Diencephalon (tissue), 1 donor: Measurements from ENCODE around the gene PLCXD1. TPM values are rescaled to one million over a fixed set of nuclear protein-coding genes. Genes with fewer than 3 reads are reported as not detected.

Source experiments
- total RNA-seq: library from RNA; depleted of rRNA; stranded (reverse); fragments of >200 nt; gene quantifications from one replicate; pipeline ENCODE4 v1.2.3, GENCODE V29; 2014

The PLCXD1 gene, protein sequence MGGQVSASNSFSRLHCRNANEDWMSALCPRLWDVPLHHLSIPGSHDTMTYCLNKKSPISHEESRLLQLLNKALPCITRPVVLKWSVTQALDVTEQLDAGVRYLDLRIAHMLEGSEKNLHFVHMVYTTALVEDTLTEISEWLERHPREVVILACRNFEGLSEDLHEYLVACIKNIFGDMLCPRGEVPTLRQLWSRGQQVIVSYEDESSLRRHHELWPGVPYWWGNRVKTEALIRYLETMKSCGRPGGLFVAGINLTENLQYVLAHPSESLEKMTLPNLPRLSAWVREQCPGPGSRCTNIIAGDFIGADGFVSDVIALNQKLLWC
- total RNA-seq, result 21.2 TPM

DNA sequence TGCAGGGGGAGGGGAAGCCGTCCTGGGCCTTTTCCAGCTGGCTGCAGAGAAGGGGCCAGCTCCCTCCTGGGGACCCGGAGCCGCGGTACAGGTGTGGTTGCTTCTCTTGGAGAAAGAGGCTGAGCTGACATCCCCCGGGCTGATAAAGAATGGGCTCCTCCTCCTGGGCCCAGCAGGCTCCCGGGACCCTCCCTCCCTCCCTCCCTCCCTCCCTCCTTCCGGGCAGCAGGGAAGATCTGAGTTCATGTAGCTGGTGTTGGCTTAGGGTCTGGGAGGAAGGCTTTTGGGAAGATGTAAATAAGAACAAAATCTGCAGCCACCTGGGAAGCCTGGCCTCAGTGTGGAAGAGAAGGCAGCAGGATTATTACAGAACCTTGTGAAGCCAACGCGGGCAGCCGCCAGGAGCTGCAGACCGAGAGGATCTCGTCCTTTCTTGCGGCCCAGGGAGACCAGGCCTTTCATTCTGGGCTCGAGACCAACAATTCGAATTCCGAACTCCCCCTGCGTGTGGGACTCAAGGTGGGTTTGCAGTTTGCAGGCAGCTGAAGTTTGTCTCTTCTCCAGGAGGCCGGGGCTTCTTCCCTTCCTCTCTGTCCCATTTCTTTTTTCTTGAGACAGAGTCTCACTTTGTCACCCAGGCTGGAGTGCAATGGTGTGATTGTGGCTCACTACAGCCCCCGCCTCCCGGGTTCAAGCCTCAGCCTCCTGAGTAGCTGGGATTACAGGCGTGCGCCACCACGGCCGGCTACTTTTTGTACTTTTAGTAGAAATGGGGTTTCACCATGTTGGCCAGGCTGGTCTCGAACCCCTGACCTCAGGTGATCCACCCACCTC, at the start of gene PLCXD1:
PLCXD1 (plus strand) TSS at position 216 of the 834 bp plus-strand sequence. CDS start 2,807 bp downstream, outside the sequence.

DNA sequence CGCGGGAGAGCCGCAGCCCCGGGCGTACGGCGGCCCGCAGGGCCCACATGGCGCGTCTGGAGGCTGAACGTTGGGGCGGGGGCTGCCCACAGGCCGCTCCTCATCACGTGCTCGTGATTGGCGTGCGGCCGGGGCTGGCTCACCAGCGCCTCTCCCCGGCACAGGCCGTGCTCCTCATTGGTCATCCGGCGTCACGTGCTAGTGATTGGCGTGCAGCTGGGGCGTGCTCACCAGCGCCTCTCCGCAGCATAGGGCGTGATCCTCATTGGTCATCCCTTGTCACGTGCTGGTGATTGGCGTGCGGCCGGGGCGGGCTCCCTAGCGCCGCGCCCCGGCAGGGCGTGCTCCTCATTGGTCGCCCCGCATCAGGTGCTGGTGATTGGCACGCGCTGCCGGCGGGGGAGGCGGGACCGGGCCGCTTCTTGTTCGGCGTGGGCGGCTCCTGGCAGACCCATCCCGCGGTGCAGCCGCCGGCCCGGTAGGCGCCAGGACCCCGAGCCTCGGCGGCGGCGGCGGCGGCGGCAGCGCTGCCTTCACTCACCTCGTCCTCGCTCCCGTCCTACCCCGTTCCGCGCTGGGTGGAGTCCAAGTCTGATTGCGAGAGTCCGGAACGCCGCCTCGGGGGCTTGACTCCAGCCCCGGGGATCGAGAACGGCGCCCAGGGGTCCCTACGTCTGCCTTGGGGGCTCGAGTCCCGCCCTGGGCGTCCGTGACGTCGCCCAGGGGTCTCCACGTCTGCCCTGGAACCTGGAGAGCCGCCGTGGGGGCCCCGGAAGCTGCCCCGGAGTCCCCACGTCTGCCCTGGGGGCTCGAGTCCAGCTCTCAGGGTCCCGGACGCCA, 37.8 kb downstream of the PLCXD1 start, which contains the start of gene GTPBP6:
GTPBP6 (minus strand) TSS at position 58 of the 840 bp plus-strand sequence; CDS start at position 49, 9 bp downstream.

Other genes starting within 250 kb of the PLCXD1 start
- 18.0 TPM for gene GTPBP6, start 37.4 kb downstream of the PLCXD1 start, total RNA-seq
- gene PPP2R3B, start 105.5 kb downstream of the PLCXD1 start, total RNA-seq, result 20.3 TPM